Astrocyte (in vitro differentiated cells and primary cell): ENCODE measurements around the gene HGFAC.

ENCODE experiments used
- EZH2 ChIP-seq: IDR thresholded peaks from 2 replicates; pipeline ENCODE4 v1.6.1; 2012; ENCODE audit warnings: mild to moderate bottlenecking, low read length, inconsistent platforms; ENCODE audit not compliant: insufficient read depth
- TF ChIP-seq, protein P1 (sequence below): IDR thresholded peaks from 2 replicates; pipeline ENCODE4 v1.5.1; 2011; ENCODE audit warnings: low read depth, mild to moderate bottlenecking, inconsistent platforms, low read length, moderate library complexity; ENCODE audit not compliant: insufficient read depth

DNA sequence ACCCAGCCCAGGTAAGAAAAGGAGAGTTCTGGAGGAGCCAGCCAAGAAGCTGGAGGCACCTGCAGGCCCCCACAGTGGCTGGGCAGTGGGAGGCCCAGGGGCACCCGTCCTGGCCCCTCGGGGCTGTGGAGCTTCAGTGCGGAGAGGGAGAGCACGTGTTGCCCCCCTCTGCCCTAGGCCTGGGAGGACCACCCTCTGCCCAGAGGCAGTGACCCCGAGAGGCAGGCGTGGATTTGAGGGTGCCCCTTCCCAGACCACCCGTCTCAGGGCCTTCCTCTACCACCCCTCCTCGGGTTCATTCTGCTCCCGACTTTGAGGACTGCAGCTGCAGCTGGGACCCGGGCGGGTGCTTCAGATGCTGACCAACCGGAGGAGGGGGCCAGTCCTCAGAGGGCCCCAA, 12.1 kb upstream of the HGFAC start:
- TF ChIP-seq, protein P1, sequence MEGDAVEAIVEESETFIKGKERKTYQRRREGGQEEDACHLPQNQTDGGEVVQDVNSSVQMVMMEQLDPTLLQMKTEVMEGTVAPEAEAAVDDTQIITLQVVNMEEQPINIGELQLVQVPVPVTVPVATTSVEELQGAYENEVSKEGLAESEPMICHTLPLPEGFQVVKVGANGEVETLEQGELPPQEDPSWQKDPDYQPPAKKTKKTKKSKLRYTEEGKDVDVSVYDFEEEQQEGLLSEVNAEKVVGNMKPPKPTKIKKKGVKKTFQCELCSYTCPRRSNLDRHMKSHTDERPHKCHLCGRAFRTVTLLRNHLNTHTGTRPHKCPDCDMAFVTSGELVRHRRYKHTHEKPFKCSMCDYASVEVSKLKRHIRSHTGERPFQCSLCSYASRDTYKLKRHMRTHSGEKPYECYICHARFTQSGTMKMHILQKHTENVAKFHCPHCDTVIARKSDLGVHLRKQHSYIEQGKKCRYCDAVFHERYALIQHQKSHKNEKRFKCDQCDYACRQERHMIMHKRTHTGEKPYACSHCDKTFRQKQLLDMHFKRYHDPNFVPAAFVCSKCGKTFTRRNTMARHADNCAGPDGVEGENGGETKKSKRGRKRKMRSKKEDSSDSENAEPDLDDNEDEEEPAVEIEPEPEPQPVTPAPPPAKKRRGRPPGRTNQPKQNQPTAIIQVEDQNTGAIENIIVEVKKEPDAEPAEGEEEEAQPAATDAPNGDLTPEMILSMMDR: no peak
- no peak for TF ChIP-seq EZH2
